ENCODE results near the gene TNFAIP1.

TNFAIP1 gene

GRCh38 chr17:28385037-28385400, 49.5 kb downstream of the TNFAIP1 start:
- Histone ChIP-seq H3K27me3 (ENCODE audit: control insufficient read depth, insufficient read depth, low read length) (peaks cover 61% of the 10 kb centered on the region), H3K9ac (ENCODE audit: low read length) (peak overlapping the region; percentile 9), H3K36me3 (ENCODE audit: control insufficient read depth, low read depth, low read length) (peaks cover 3% of the 10 kb centered on the region), H3K4me3 (ENCODE audit: low read length) (peak overlapping the region; percentile 80), H3K9me3 (ENCODE audit: control insufficient read depth, low read depth, low read length) (no peaks in the 10 kb centered on the region), H3K27ac (ENCODE audit: low read length) (no peak overlapping the region), H3K4me1 (ENCODE audit: control insufficient read depth, low read depth, low read length) (no peaks in the 10 kb centered on the region)

GRCh38 chr17:28385406-28385805, 49.8 kb downstream of the TNFAIP1 start:
- Histone ChIP-seq H3K9ac (ENCODE audit: low read length) (no peak overlapping the region), H3K27ac (ENCODE audit: low read length) (no peak overlapping the region), H3K4me3 (ENCODE audit: low read length) (no peak overlapping the region), H3K27me3 (ENCODE audit: control insufficient read depth, insufficient read depth, low read length) (peaks cover 57% of the 10 kb centered on the region), H3K36me3 (ENCODE audit: control insufficient read depth, low read depth, low read length) (peaks cover 3% of the 10 kb centered on the region), H3K4me1 (ENCODE audit: control insufficient read depth, low read depth, low read length) (no peaks in the 10 kb centered on the region), H3K9me3 (ENCODE audit: control insufficient read depth, low read depth, low read length) (no peaks in the 10 kb centered on the region)

DNA sequence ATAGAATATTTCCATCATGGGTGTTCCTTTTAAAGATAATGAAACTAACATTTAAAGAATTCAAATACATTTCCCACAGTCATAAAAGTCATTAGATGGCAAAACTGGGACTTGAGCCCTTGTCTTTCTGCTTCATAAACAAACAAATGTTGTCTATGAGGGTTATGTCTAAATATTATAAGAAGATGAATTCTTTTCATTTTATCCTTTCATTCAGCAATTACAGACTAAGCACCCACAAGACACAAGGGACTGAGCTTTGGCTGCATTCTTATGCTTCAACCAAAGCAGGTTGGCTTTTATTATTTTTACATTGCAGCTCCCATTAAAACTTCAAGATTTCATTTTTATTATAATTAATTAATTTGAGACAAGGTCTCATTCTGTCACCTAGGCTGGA, 50.8 kb downstream of the TNFAIP1 start:
- H3K27me3 ChIP-seq (ENCODE audit: control insufficient read depth, insufficient read depth, low read length): peaks cover 48% of the 10 kb centered on the region
- H3K4me1 ChIP-seq (ENCODE audit: control insufficient read depth, low read depth, low read length): no peaks in the 10 kb centered on the region
- peaks cover 8% of the 10 kb centered on the region for H3K36me3 ChIP-seq (ENCODE audit: control insufficient read depth, low read depth, low read length)
- no peak overlapping the region for H3K27ac ChIP-seq (ENCODE audit: low read length)
- H3K9ac ChIP-seq (ENCODE audit: low read length): no peak overlapping the region
- no peaks in the 10 kb centered on the region for H3K9me3 ChIP-seq (ENCODE audit: control insufficient read depth, low read depth, low read length)
- H3K4me3 ChIP-seq (ENCODE audit: low read length): no peak overlapping the region

DNA sequence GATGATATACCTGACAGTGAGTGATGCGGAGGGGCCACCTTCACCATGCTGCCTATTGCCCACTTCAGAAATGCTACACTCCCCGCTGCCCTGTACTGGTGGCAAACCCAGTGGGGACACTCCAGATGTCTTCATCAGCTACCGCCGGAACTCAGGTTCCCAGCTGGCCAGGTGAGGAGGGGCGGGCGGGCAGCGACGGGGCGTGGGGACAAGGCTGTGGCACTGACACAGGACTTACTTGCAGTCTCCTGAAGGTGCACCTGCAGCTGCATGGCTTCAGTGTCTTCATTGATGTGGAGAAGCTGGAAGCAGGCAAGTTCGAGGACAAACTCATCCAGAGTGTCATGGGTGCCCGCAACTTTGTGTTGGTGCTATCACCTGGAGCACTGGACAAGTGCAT, 52.5 kb downstream of the TNFAIP1 start:
- H3K4me3 ChIP-seq (ENCODE audit: low read length): no peak overlapping the region
- H3K36me3 ChIP-seq (ENCODE audit: control insufficient read depth, low read depth, low read length): peaks cover 8% of the 10 kb centered on the region
- H3K27me3 ChIP-seq (ENCODE audit: control insufficient read depth, insufficient read depth, low read length): peaks cover 32% of the 10 kb centered on the region
- no peaks in the 10 kb centered on the region for H3K9me3 ChIP-seq (ENCODE audit: control insufficient read depth, low read depth, low read length)
- H3K27ac ChIP-seq (ENCODE audit: low read length): no peak overlapping the region
- no peaks in the 10 kb centered on the region for H3K4me1 ChIP-seq (ENCODE audit: control insufficient read depth, low read depth, low read length)
- no peak overlapping the region for H3K9ac ChIP-seq (ENCODE audit: low read length)

DNA sequence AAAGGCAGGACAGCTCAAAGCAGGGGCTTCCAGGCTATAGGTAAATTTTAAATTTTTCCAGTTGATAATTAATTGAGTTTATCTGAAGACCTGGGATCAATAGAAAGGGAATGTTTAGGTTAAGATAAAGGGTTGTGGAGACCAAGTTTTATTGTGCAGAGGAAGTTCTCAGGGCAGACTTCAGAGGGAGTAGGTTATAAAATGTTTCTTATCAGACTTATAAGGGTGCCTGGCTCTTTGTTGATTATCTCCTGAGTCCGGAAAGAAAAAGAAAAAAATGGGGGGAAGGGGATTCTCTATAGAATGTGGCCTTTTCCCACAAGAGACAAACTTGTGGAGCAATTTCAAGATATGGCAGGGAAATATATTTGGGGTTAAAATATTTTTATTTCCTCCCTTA, 54.6 kb downstream of the TNFAIP1 start:
- Histone ChIP-seq H3K9me3 (ENCODE audit: control insufficient read depth, low read depth, low read length) (no peaks in the 10 kb centered on the region), H3K9ac (ENCODE audit: low read length) (no peak overlapping the region), H3K27ac (ENCODE audit: low read length) (no peak overlapping the region), H3K4me1 (ENCODE audit: control insufficient read depth, low read depth, low read length) (no peaks in the 10 kb centered on the region), H3K27me3 (ENCODE audit: control insufficient read depth, insufficient read depth, low read length) (peaks cover 12% of the 10 kb centered on the region), H3K36me3 (ENCODE audit: control insufficient read depth, low read depth, low read length) (peaks cover 8% of the 10 kb centered on the region), H3K4me3 (ENCODE audit: low read length) (no peak overlapping the region)

- no peaks in the 10 kb centered on the region for H3K9me3 ChIP-seq (ENCODE audit: control insufficient read depth, low read depth, low read length)
- peaks cover 8% of the 10 kb centered on the region for H3K27me3 ChIP-seq (ENCODE audit: control insufficient read depth, insufficient read depth, low read length)
- no peak overlapping the region for H3K27ac ChIP-seq (ENCODE audit: low read length)
- H3K4me3 ChIP-seq (ENCODE audit: low read length): no peak overlapping the region
- no peak overlapping the region for H3K9ac ChIP-seq (ENCODE audit: low read length)
- H3K36me3 ChIP-seq (ENCODE audit: control insufficient read depth, low read depth, low read length): peaks cover 8% of the 10 kb centered on the region
- H3K4me1 ChIP-seq (ENCODE audit: control insufficient read depth, low read depth, low read length): no peaks in the 10 kb centered on the region
Measured at GRCh38 chr17:28390563-28390962, 55.0 kb downstream of the TNFAIP1 start.

- Histone ChIP-seq H3K9ac (ENCODE audit: low read length) (no peak overlapping the region), H3K4me1 (ENCODE audit: control insufficient read depth, low read depth, low read length) (no peaks in the 10 kb centered on the region), H3K27me3 (ENCODE audit: control insufficient read depth, insufficient read depth, low read length) (peaks cover 4% of the 10 kb centered on the region), H3K9me3 (ENCODE audit: control insufficient read depth, low read depth, low read length) (no peaks in the 10 kb centered on the region), H3K4me3 (ENCODE audit: low read length) (no peak overlapping the region), H3K27ac (ENCODE audit: low read length) (no peak overlapping the region), H3K36me3 (ENCODE audit: control insufficient read depth, low read depth, low read length) (peaks cover 8% of the 10 kb centered on the region)
Measured at GRCh38 chr17:28390984-28391383, 55.4 kb downstream of the TNFAIP1 start.

DNA sequence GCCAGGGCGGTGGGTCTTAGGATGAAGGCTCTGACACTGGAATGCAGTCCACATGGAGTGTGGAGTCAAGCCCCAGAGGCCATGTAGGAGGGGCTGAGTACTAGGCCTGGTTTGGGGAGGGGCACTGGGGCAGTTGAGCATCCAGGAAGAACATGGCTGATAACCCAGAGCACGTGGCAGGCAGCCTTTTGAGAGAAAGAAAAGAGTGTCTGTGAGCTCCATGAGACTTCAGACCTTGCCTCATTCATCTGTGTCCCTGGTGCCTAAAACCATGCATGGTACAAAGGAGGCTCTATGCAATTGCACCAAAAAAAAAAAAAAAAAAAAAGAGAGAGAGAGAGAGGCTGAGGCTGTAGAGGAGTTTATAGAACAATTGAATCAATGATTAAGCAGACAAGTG, 55.8 kb downstream of the TNFAIP1 start:
- no peak overlapping the region for H3K27ac ChIP-seq (ENCODE audit: low read length)
- H3K9me3 ChIP-seq (ENCODE audit: control insufficient read depth, low read depth, low read length): no peaks in the 10 kb centered on the region
- H3K9ac ChIP-seq (ENCODE audit: low read length): no peak overlapping the region
- no peaks in the 10 kb centered on the region for H3K27me3 ChIP-seq (ENCODE audit: control insufficient read depth, insufficient read depth, low read length)
- no peak overlapping the region for H3K4me3 ChIP-seq (ENCODE audit: low read length)
- peaks cover 8% of the 10 kb centered on the region for H3K36me3 ChIP-seq (ENCODE audit: control insufficient read depth, low read depth, low read length)
- no peaks in the 10 kb centered on the region for H3K4me1 ChIP-seq (ENCODE audit: control insufficient read depth, low read depth, low read length)

DNA sequence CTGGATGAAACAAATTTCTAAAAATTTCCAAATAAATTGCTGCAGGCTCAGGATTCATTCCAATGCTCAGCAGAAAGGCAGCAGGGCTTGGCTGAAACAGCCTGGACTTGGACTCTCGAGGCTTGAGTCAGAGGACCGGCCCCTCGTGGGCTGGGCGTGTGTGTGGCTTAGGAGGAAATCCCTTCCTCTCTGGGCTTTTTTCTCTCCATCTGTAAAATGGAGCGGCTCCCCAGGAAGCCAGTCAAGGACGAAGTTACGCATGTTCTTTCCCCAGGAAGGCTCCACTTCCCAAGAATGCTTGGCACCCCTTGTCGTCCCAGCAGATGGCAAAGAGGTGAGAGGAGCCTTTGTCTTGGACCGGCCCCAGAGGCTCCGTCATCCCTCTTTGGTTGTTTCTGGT, 56.9 kb downstream of the TNFAIP1 start:
- Histone ChIP-seq H3K27ac (ENCODE audit: low read length) (no peak overlapping the region), H3K9me3 (ENCODE audit: control insufficient read depth, low read depth, low read length) (no peaks in the 10 kb centered on the region), H3K4me1 (ENCODE audit: control insufficient read depth, low read depth, low read length) (no peaks in the 10 kb centered on the region), H3K9ac (ENCODE audit: low read length) (no peak overlapping the region), H3K4me3 (ENCODE audit: low read length) (no peak overlapping the region), H3K27me3 (ENCODE audit: control insufficient read depth, insufficient read depth, low read length) (no peaks in the 10 kb centered on the region), H3K36me3 (ENCODE audit: control insufficient read depth, low read depth, low read length) (peaks cover 8% of the 10 kb centered on the region)

- Histone ChIP-seq H3K36me3 (ENCODE audit: control insufficient read depth, low read depth, low read length) (peaks cover 4% of the 10 kb centered on the region), H3K27ac (ENCODE audit: low read length) (no peak overlapping the region), H3K27me3 (ENCODE audit: control insufficient read depth, insufficient read depth, low read length) (no peaks in the 10 kb centered on the region), H3K9ac (ENCODE audit: low read length) (no peak overlapping the region), H3K9me3 (ENCODE audit: control insufficient read depth, low read depth, low read length) (no peaks in the 10 kb centered on the region), H3K4me3 (ENCODE audit: low read length) (no peak overlapping the region), H3K4me1 (ENCODE audit: control insufficient read depth, low read depth, low read length) (no peaks in the 10 kb centered on the region)
Measured at GRCh38 chr17:28394337-28395116, 59.0 kb downstream of the TNFAIP1 start.

GRCh38 chr17:28395426-28395825, 59.9 kb downstream of the TNFAIP1 start:
- H3K27ac ChIP-seq (ENCODE audit: low read length): no peak overlapping the region

GRCh38 chr17:28395968-28396367, 60.4 kb downstream of the TNFAIP1 start:
- no peaks in the 10 kb centered on the region for H3K4me1 ChIP-seq (ENCODE audit: control insufficient read depth, low read depth, low read length)
- H3K4me3 ChIP-seq (ENCODE audit: low read length): no peak overlapping the region
- H3K27me3 ChIP-seq (ENCODE audit: control insufficient read depth, insufficient read depth, low read length): peaks cover 3% of the 10 kb centered on the region
- H3K36me3 ChIP-seq (ENCODE audit: control insufficient read depth, low read depth, low read length): no peaks in the 10 kb centered on the region
- no peak overlapping the region for H3K9ac ChIP-seq (ENCODE audit: low read length)
- no peaks in the 10 kb centered on the region for H3K9me3 ChIP-seq (ENCODE audit: control insufficient read depth, low read depth, low read length)
- H3K27ac ChIP-seq (ENCODE audit: low read length): no peak overlapping the region

More at GRCh38 chr17:28395426-28395825, 59.9 kb downstream of the TNFAIP1 start:
- Histone ChIP-seq H3K9me3 (ENCODE audit: control insufficient read depth, low read depth, low read length) (no peaks in the 10 kb centered on the region), H3K27me3 (ENCODE audit: control insufficient read depth, insufficient read depth, low read length) (no peaks in the 10 kb centered on the region), H3K4me1 (ENCODE audit: control insufficient read depth, low read depth, low read length) (no peaks in the 10 kb centered on the region), H3K4me3 (ENCODE audit: low read length) (no peak overlapping the region), H3K9ac (ENCODE audit: low read length) (no peak overlapping the region), H3K36me3 (ENCODE audit: control insufficient read depth, low read depth, low read length) (peaks cover 4% of the 10 kb centered on the region)
